HepG2 (cell line): ENCODE data around the gene PLPPR2. TPM values are rescaled to one million over a fixed set of nuclear protein-coding genes. Genes with fewer than 3 reads are reported as not detected.

Source experiments
- ARHGAP35 ChIP-seq: sonication (generic); formaldehyde crosslinking; IDR thresholded peaks from 2 replicates; pipeline ENCODE4 v1.9.0; 2022; ENCODE audit warnings: mild to moderate bottlenecking, inconsistent platforms, moderate library complexity, missing genetic modification reagents, borderline replicate concordance
- JUN ChIP-seq: sonication (generic); formaldehyde crosslinking; IDR thresholded peaks from 2 replicates; pipeline ENCODE4 v1.4.0; 2020; ENCODE audit warnings: mild to moderate bottlenecking, missing genetic modification reagents
- JUNB ChIP-seq: sonication (generic); formaldehyde crosslinking; IDR thresholded peaks from 2 replicates; pipeline ENCODE4 v1.8.0; 2022; ENCODE audit warnings: missing genetic modification reagents, mild to moderate bottlenecking, borderline replicate concordance
- PCBP2 ChIP-seq: fragments of 200-400 bp; formaldehyde crosslinking; optimal IDR thresholded peaks from 2 replicates; pipeline ENCODE3; 2018; ENCODE audit warnings: low read length, low read depth; ENCODE audit not compliant: poor library complexity, severe bottlenecking
- POLR2A ChIP-seq, 2 experiments: IDR thresholded peaks; 2 replicates each; pipeline ENCODE4 v1.6.1; 2011; ENCODE audit warnings: low read depth in 2 of 2, low read length in 2 of 2, mild to moderate bottlenecking in 1 of 2, moderate library complexity in 1 of 2; ENCODE audit not compliant: insufficient read depth in 1 of 2
- RAD51 ChIP-seq: fragments of 450-650 bp; IDR thresholded peaks from 2 replicates; pipeline ENCODE4 v1.6.1; 2016; ENCODE audit warnings: borderline replicate concordance
- RBFOX2 ChIP-seq: fragments of 200-400 bp; formaldehyde crosslinking; IDR thresholded peaks from 2 replicates; pipeline ENCODE4 v1.6.1; 2017; ENCODE audit warnings: low read depth, mild to moderate bottlenecking, low read length
- RBM22 ChIP-seq: fragments of 200-400 bp; formaldehyde crosslinking; optimal IDR thresholded peaks from 2 replicates; pipeline ENCODE3; 2017; ENCODE audit warnings: mild to moderate bottlenecking, low read length, moderate library complexity
- SCMH1 ChIP-seq: sonication (generic); formaldehyde crosslinking; IDR thresholded peaks from 2 replicates; pipeline ENCODE4 v1.9.0; 2021; ENCODE audit warnings: missing genetic modification reagents, mild to moderate bottlenecking, borderline replicate concordance
- SYNCRIP ChIP-seq: fragments of 200-400 bp; formaldehyde crosslinking; IDR thresholded peaks from 2 replicates; pipeline ENCODE4 v1.6.1; 2018; ENCODE audit warnings: mild to moderate bottlenecking, low read depth, low read length; ENCODE audit not compliant: insufficient read depth
- TARDBP ChIP-seq: sonication (generic); formaldehyde crosslinking; IDR thresholded peaks from 2 replicates; pipeline ENCODE4 v1.8.0; 2022; ENCODE audit warnings: mild to moderate bottlenecking, missing genetic modification reagents
- ZBTB38 ChIP-seq: sonication (generic); formaldehyde crosslinking; IDR thresholded peaks from 2 replicates; pipeline ENCODE4 v1.5.1; 2020; ENCODE audit warnings: mild to moderate bottlenecking, missing genetic modification reagents
- ZNF263 ChIP-seq: sonication (generic); formaldehyde crosslinking; IDR thresholded peaks from 2 replicates; pipeline ENCODE4 v1.4.0; 2020; ENCODE audit warnings: missing genetic modification reagents
- ZNF333 ChIP-seq: sonication (generic); formaldehyde crosslinking; IDR thresholded peaks from 2 replicates; pipeline ENCODE4 v1.4.0; 2020; ENCODE audit warnings: mild to moderate bottlenecking, missing genetic modification reagents, borderline replicate concordance
- ZNF816 ChIP-seq: sonication (generic); formaldehyde crosslinking; IDR thresholded peaks from 2 replicates; pipeline ENCODE4 v1.8.0; 2022; ENCODE audit warnings: missing genetic modification reagents, mild to moderate bottlenecking, borderline replicate concordance
- polyA plus RNA-seq, 8 experiments: library from polyadenylated mRNA; depleted of rRNA in 3 of 8; stranded (reverse) in 7 of 8; unstranded in 1 of 8; fragments of >200 nt; fragmentation: Illumina TruSeq in 4 of 8; extraction: Trizol in 4 of 8; gene quantifications; 2 replicates each; pipeline versions ENCODE4 v1.2.1 to v1.2.3, GENCODE V29; 2011 to 2016; ENCODE audit warnings: low read depth in 4 of 8, missing spikeins in 1 of 8, mixed read lengths in 1 of 8; ENCODE audit not compliant: insufficient read depth in 1 of 8
- total RNA-seq, 5 experiments: library from RNA; depleted of rRNA; stranded (reverse); fragments of >200 nt; fragmentation: Illumina TruSeq; extraction: Trizol; gene quantifications; 2 replicates each; pipeline ENCODE4 v1.2.3, GENCODE V29; 2016; ENCODE audit warnings: low read depth in 1 of 5
- TF ChIP-seq, protein P1 (sequence below): sonication (generic); formaldehyde crosslinking; IDR thresholded peaks from 2 replicates; pipeline ENCODE4 v1.4.0; 2020; ENCODE audit warnings: missing genetic modification reagents, mild to moderate bottlenecking, borderline replicate concordance
- TF ChIP-seq, protein P2 (sequence below): IDR thresholded peaks from 2 replicates; pipeline ENCODE4 v1.6.1; 2016; ENCODE audit warnings: control low read depth
- TF ChIP-seq, protein P3 (sequence below): sonication (generic); formaldehyde crosslinking; IDR thresholded peaks from 2 replicates; pipeline ENCODE4 v1.5.1; 2020; ENCODE audit warnings: mild to moderate bottlenecking, moderate library complexity, missing genetic modification reagents
- TF ChIP-seq, protein P4 (sequence below): sonication (generic); formaldehyde crosslinking; conservative IDR thresholded peaks from 2 replicates; pipeline ENCODE4 v1.8.0; 2022; ENCODE audit warnings: mild to moderate bottlenecking, moderate library complexity, missing genetic modification reagents

PLPPR2 gene
- total and polyA plus RNA-seq, 2 of the 13 experiments (the other 11 are each of a cell fraction or from before 2014, with no cell fraction given), result 1.5 to 2.1 TPM

DNA sequence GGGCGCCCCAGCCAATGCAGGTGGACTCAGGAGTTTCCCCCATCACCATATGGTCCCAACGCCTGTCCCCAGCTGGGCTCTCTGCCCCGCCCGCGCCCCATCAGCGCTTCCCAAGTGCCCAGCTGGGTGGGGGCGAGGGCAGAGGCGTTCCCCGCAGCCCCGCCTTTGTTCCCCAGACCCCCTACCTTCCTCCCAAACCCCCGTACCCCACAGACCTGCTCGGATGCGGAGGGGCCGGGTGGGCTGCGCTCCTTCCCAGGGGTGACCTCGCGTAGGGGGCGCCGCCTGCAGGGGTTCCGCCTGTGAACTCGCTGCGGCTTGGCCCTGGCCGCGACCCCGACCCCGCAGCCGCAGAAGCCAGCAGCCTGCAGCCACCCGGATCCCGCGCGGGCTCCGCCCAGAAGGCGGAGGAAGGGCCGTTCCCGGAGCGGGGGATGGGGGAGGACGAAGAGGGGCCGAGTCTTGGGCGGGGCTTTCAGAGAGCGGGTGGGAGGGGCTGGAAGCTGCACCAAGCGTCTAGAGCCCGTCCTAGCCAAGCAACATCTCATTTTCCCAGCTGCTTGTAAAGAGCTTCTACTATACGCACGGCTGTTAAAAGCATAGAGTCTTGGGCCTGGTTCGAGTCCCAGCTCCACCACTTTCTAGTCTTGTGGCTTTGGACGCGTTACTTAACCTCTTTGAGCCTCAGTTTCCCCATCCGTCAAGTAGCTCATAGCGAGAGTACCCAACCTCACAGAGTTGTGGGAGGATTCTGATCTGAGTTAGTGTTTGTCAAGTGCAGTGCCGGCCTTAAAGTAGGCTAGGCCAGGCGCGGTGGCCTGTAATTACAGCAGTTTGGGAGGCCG is 15.8 kb upstream of the PLPPR2 start, which contains the start of gene RAB3D (continued):
- TF ChIP-seq SYNCRIP, result no peak
- TF ChIP-seq ZNF816 (CRISPR knock-in tag), result no peak
- TF ChIP-seq RBFOX2, result peak; percentile 56
- no peak for TF ChIP-seq RBM22
- no peak for TF ChIP-seq PCBP2
- TF ChIP-seq, protein P1, sequence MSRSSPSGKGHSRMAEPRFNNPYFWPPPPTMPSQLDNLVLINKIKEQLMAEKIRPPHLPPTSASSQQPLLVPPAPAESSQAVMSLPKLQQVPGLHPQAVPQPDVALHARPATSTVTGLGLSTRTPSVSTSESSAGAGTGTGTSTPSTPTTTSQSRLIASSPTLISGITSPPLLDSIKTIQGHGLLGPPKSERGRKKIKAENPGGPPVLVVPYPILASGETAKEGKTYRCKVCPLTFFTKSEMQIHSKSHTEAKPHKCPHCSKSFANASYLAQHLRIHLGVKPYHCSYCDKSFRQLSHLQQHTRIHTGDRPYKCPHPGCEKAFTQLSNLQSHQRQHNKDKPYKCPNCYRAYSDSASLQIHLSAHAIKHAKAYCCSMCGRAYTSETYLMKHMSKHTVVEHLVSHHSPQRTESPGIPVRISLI, result no peak
- no peak for TF ChIP-seq ARHGAP35 (CRISPR knock-in tag)
- no peak for TF ChIP-seq JUNB (CRISPR knock-in tag)
- no peak for TF ChIP-seq RAD51
- TF ChIP-seq, protein P2, sequence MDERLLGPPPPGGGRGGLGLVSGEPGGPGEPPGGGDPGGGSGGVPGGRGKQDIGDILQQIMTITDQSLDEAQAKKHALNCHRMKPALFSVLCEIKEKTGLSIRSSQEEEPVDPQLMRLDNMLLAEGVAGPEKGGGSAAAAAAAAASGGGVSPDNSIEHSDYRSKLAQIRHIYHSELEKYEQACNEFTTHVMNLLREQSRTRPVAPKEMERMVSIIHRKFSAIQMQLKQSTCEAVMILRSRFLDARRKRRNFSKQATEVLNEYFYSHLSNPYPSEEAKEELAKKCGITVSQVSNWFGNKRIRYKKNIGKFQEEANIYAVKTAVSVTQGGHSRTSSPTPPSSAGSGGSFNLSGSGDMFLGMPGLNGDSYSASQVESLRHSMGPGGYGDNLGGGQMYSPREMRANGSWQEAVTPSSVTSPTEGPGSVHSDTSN (CRISPR knock-in tag), result no peak
- peak; percentile 40; the same call in 1 of the 2 replicates for TF ChIP-seq ZNF263 (CRISPR knock-in tag)
- peak; percentile 22; the same call in 1 of the 2 replicates for TF ChIP-seq ZBTB38
- TF ChIP-seq ZNF333 (CRISPR knock-in tag), result 0 out of 2 replicates have a peak, but pooled peaks have one; percentile 20
- TF ChIP-seq, protein P3, sequence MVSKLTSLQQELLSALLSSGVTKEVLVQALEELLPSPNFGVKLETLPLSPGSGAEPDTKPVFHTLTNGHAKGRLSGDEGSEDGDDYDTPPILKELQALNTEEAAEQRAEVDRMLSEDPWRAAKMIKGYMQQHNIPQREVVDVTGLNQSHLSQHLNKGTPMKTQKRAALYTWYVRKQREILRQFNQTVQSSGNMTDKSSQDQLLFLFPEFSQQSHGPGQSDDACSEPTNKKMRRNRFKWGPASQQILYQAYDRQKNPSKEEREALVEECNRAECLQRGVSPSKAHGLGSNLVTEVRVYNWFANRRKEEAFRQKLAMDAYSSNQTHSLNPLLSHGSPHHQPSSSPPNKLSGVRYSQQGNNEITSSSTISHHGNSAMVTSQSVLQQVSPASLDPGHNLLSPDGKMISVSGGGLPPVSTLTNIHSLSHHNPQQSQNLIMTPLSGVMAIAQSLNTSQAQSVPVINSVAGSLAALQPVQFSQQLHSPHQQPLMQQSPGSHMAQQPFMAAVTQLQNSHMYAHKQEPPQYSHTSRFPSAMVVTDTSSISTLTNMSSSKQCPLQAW (CRISPR knock-in tag), result 0 out of 2 replicates have a peak, but pooled peaks have one; percentile 24
- TF ChIP-seq SCMH1 (CRISPR knock-in tag), result no peak
- TF ChIP-seq JUN (CRISPR knock-in tag), result no peak
- TF ChIP-seq POLR2A (IDR thresholded peaks at IDR 0.05; ENCODE audit: insufficient read depth in 1 of 2, low read depth in 2 of 2, low read length in 2 of 2), result peak in 1 of 2 experiments; percentile 68; a peak in 2 of 4 replicates
- no peak for TF ChIP-seq TARDBP
- TF ChIP-seq, protein P4, sequence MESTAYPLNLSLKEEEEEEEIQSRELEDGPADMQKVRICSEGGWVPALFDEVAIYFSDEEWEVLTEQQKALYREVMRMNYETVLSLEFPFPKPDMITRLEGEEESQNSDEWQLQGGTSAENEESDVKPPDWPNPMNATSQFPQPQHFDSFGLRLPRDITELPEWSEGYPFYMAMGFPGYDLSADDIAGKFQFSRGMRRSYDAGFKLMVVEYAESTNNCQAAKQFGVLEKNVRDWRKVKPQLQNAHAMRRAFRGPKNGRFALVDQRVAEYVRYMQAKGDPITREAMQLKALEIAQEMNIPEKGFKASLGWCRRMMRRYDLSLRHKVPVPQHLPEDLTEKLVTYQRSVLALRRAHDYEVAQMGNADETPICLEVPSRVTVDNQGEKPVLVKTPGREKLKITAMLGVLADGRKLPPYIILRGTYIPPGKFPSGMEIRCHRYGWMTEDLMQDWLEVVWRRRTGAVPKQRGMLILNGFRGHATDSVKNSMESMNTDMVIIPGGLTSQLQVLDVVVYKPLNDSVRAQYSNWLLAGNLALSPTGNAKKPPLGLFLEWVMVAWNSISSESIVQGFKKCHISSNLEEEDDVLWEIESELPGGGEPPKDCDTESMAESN (CRISPR knock-in tag), result no peak
